Skeletal muscle tissue (tissue), 4 donors: ENCODE data around the gene C16orf82. TPM values are rescaled to one million over a fixed set of nuclear protein-coding genes. Genes with fewer than 3 reads are reported as not detected.

Source experiments
- H3K27ac ChIP-seq: one replicate; pipeline ENCODE4 v1.7.0; 2013; ENCODE audit warnings: mild to moderate bottlenecking, low read depth, low read length, inconsistent platforms
- H3K27me3 ChIP-seq, 3 donors: one replicate each; pipeline ENCODE4 v1.7.0; 2013; ENCODE audit warnings: low read length in 3 of 3; ENCODE audit not compliant: control insufficient read depth in 3 of 3, insufficient read depth in 3 of 3
- H3K36me3 ChIP-seq, 3 donors: one replicate each; pipeline ENCODE4 v1.7.0; 2013; ENCODE audit warnings: low read length in 3 of 3; ENCODE audit not compliant: control insufficient read depth in 3 of 3, insufficient read depth in 3 of 3
- H3K4me1 ChIP-seq, 3 donors: one replicate each; pipeline ENCODE4 v1.7.0; 2013; ENCODE audit warnings: low read length in 3 of 3, mild to moderate bottlenecking in 3 of 3; ENCODE audit not compliant: control insufficient read depth in 3 of 3, insufficient read depth in 3 of 3
- H3K4me3 ChIP-seq, 3 donors: one replicate each; pipeline ENCODE4 v1.7.0; 2013; ENCODE audit warnings: low read length in 3 of 3
- H3K9ac ChIP-seq, 3 donors: one replicate each; pipeline ENCODE4 v1.7.0; 2013; ENCODE audit warnings: low read length in 3 of 3, mild to moderate bottlenecking in 3 of 3, moderate library complexity in 2 of 3, low read depth in 1 of 3
- H3K9me3 ChIP-seq, 3 donors: one replicate each; pipeline ENCODE4 v1.7.0; 2013; ENCODE audit warnings: low read length in 3 of 3; ENCODE audit not compliant: control insufficient read depth in 3 of 3
- total RNA-seq: library from RNA; depleted of rRNA; stranded (reverse); fragments of >200 nt; gene quantifications from one replicate; pipeline ENCODE4 v1.2.3, GENCODE V29; 2014
- donor health status: Osteomylitis.

C16orf82 gene
- total RNA-seq, 1 donor from 2014 or later: not detected

DNA sequence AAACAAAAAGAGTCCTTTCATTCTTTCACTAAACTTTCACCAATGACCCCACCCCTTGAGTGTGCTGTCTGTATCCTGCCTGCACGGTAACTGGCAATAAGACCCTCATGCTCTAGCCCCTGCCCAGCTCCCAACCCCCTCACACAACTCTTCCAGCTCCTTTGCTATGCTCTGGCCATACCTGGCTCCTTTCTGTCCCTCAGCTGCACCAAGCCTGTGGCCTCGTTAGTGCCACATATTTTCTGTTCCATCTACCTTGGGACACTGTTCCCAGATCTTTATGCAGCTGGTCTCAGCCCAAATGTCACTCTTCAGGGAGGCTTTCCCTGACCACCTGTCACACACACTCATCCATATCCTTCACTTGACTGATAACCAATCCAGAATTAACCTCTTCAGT is 47.3 kb downstream of the C16orf82 start:
- no peak overlapping the region for H3K27ac ChIP-seq
- H3K27me3 ChIP-seq: peaks cover 4 to 5% (median 5%) of the 10 kb centered on the region in 3 donors
- no peak overlapping the region for H3K9ac ChIP-seq
- H3K4me1 ChIP-seq: peaks cover 2 to 8% (median 8%) of the 10 kb centered on the region in 3 donors
- H3K9me3 ChIP-seq: no peaks in the 10 kb centered on the region
- H3K36me3 ChIP-seq: no peaks in the 10 kb centered on the region
- no peak overlapping the region for H3K4me3 ChIP-seq

GRCh38 chr16:27118526-27118925 is 51.8 kb downstream of the C16orf82 start:
- Histone ChIP-seq H3K9ac (no peak overlapping the region), H3K36me3 (no peaks in the 10 kb centered on the region), H3K4me1 (no peaks in the 10 kb centered on the region), H3K27me3 (peaks cover 0 to 2% (median 0%) of the 10 kb centered on the region in 3 donors), H3K27ac (no peak overlapping the region), H3K4me3 (no peak overlapping the region), H3K9me3 (peaks cover 0 to 6% (median 5%) of the 10 kb centered on the region in 3 donors)

Other genes with a start within 250 kb of the C16orf82 start
- 2.1 TPM for gene KDM8, start 136.6 kb downstream of the C16orf82 start, total RNA-seq
- gene NSMCE1, start 201.8 kb downstream of the C16orf82 start, total RNA-seq: 51.7 TPM
- gene IL4R, start 247.0 kb downstream of the C16orf82 start, total RNA-seq: 7.8 TPM